HG03135 (cell line): Measurements from ENCODE around the gene FRAT2.
A peak's percentile ranks its signal among the peaks of the same experiment; 100 is the strongest.
"Not testable (repeated sequence)": the region's sequence is repeated elsewhere in the genome, so short reads cannot be mapped to it uniquely, and the experiment has no call there.

ENCODE experiments used
- ATAC-seq: cut with Tn5 transposase; IDR thresholded peaks from one replicate; pipeline ENCODE4 v1.9.1; 2021; ENCODE audit warnings: mild to moderate bottlenecking, moderate library complexity; ENCODE audit not compliant: unreplicated experiment

Gene FRAT2

DNA sequence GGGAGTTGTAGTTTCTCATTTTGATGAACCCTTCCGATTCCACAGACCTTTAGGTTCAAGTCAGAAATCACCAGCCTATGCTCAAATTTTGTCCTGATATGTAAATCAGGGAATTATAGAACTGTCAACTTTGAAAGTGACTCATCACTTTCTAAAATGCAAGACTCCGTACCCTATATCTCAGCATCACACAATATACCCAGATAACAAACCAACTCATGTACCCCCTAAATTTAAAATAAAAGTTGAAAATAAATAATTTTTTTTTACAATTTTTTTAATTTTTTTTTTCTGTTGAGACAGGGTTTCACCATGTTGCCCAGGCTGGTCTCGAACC is 41.7 kb downstream of the FRAT2 start:
- ATAC-seq: no peak

GRCh38 chr10:97292097-97292861 is 42.2 kb downstream of the FRAT2 start, which contains the start of gene ARHGAP19:
ARHGAP19 (minus strand) TSS chr10:97292637; CDS start chr10:97292627, 10 bp downstream.
- peak; percentile 97 for ATAC-seq

- ATAC-seq: no peak
Measured at GRCh38 chr10:97291357-97292096, 43.0 kb downstream of the FRAT2 start.

- ATAC-seq: not testable (repeated sequence)
Measured at GRCh38 chr10:97290576-97291356, 43.8 kb downstream of the FRAT2 start.

DNA sequence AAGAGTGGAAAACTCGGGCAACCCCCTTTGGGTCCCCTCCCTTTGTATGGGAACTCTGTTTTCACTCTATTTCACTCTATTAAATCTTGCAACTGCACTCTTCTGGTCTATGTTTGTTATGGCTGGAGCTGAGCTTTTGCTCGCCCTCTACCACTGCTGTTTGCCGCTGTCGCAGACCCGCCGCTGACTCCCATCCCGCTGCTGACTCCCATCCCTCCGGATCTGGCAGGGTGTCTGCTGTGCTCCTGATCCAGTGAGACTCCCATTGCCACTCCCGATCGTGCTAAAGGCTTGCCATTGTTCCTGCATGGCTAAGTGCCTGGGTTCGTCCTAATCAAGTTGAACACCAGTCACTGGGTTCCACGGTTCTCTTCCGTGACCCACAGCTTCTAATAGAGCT is 44.5 kb downstream of the FRAT2 start:
- not testable (repeated sequence) for ATAC-seq
